OCI-LY3 (cell line): ENCODE results near the gene INPP5A.

Experiments used
- EZH2phosphoT487 ChIP-seq: fragments of 200-600 bp; shearing (Covaris generic); IDR thresholded peaks from 2 replicates; pipeline ENCODE4 v1.6.1; 2018; ENCODE audit warnings: antibody characterized with exemption, mixed run types, low read depth
- TF ChIP-seq, protein P1 (sequence below): fragments of 200-600, 300-600 bp; sonication (generic); IDR thresholded peaks from 2 replicates; pipeline ENCODE4 v1.5.1; 2014; ENCODE audit warnings: antibody characterized with exemption, low read length, low read depth

DNA sequence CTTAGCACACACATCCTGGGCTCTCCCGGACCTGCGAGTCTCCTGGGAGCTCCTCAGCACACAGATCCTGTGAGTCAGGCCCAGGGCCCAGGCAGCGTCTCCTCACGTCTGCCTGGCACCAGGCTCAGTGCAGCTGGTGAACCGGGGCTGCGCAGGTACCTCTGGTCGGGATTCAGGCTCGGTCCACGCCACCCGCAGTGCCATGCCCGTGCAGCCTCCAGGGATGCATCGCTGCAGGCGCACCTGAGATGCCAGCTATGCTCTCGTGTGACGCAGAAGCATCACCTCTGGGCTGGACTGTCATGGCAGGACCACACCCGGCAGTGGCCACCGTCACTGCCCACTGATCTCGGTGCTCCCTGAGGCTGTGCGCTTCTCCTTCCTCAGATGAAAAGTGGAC is 196.3 kb downstream of the INPP5A start:
- TF ChIP-seq, protein P1, sequence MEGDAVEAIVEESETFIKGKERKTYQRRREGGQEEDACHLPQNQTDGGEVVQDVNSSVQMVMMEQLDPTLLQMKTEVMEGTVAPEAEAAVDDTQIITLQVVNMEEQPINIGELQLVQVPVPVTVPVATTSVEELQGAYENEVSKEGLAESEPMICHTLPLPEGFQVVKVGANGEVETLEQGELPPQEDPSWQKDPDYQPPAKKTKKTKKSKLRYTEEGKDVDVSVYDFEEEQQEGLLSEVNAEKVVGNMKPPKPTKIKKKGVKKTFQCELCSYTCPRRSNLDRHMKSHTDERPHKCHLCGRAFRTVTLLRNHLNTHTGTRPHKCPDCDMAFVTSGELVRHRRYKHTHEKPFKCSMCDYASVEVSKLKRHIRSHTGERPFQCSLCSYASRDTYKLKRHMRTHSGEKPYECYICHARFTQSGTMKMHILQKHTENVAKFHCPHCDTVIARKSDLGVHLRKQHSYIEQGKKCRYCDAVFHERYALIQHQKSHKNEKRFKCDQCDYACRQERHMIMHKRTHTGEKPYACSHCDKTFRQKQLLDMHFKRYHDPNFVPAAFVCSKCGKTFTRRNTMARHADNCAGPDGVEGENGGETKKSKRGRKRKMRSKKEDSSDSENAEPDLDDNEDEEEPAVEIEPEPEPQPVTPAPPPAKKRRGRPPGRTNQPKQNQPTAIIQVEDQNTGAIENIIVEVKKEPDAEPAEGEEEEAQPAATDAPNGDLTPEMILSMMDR = no peak
- no peak for TF ChIP-seq EZH2phosphoT487
